MM.1S (cell line): ENCODE results near the gene CREBL2.

Experiments used
- EZH2 ChIP-seq: fragments of 300-600 bp; sonication (generic); optimal IDR thresholded peaks from 2 replicates; pipeline ENCODE3; 2017; ENCODE audit warnings: low read depth, mild to moderate bottlenecking, antibody characterized with exemption, low read length, mixed read lengths
- TF ChIP-seq, protein P1 (sequence below): fragments of 300-600 bp; sonication (generic); IDR thresholded peaks from 2 replicates; pipeline ENCODE4 v1.5.1; 2016; ENCODE audit warnings: antibody characterized with exemption, low read length, mixed read lengths

DNA sequence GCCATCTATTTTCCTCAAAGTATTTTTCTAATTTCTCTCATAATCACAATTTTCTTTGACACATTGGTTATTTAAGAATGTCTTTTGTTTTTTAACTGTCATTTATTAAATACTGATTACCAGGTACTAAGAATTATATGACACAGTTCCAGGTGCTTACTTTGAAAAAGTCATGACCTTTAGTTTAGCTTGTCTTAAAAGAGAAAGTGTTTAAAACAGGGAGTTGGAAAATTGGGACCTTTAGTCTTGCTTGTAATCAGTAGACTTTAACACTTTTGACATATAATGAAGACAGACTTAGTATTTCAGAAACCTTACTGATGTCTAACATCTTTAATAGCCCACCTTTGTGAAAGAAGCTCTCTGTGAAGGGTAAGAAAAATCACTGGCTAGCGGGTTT is 19.2 kb downstream of the CREBL2 start:
- TF ChIP-seq EZH2, result no peak
- TF ChIP-seq, protein P1, sequence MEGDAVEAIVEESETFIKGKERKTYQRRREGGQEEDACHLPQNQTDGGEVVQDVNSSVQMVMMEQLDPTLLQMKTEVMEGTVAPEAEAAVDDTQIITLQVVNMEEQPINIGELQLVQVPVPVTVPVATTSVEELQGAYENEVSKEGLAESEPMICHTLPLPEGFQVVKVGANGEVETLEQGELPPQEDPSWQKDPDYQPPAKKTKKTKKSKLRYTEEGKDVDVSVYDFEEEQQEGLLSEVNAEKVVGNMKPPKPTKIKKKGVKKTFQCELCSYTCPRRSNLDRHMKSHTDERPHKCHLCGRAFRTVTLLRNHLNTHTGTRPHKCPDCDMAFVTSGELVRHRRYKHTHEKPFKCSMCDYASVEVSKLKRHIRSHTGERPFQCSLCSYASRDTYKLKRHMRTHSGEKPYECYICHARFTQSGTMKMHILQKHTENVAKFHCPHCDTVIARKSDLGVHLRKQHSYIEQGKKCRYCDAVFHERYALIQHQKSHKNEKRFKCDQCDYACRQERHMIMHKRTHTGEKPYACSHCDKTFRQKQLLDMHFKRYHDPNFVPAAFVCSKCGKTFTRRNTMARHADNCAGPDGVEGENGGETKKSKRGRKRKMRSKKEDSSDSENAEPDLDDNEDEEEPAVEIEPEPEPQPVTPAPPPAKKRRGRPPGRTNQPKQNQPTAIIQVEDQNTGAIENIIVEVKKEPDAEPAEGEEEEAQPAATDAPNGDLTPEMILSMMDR, result no peak
